KOPT-K1 (cell line): ENCODE data around the gene ENAM.
A peak's percentile ranks its signal among the peaks of the same experiment; 100 is the strongest.
"Not testable (repeated sequence)": the region's sequence is repeated elsewhere in the genome, so short reads cannot be mapped to it uniquely, and the experiment has no call there.

Experiments used
- H3K27ac ChIP-seq: fragments of 200-600 bp; sonication (generic); 2 replicates; pipeline ENCODE4 v1.5.1; 2016; ENCODE audit warnings: antibody characterized with exemption, mild to moderate bottlenecking, low read depth, low read length; ENCODE audit not compliant: poor library complexity, severe bottlenecking
- H3K36me3 ChIP-seq: fragments of 200-600 bp; sonication (generic); 2 replicates; pipeline ENCODE4 v1.5.1; 2017; ENCODE audit warnings: antibody characterized with exemption, mild to moderate bottlenecking, low read length, moderate library complexity; ENCODE audit not compliant: insufficient read depth
- H3K9me3 ChIP-seq: fragments of 200-600 bp; sonication (generic); 2 replicates; pipeline ENCODE4 v1.5.1; 2017; ENCODE audit warnings: antibody characterized with exemption, low read length, mild to moderate bottlenecking; ENCODE audit not compliant: insufficient read depth, poor library complexity, severe bottlenecking

Gene ENAM

DNA sequence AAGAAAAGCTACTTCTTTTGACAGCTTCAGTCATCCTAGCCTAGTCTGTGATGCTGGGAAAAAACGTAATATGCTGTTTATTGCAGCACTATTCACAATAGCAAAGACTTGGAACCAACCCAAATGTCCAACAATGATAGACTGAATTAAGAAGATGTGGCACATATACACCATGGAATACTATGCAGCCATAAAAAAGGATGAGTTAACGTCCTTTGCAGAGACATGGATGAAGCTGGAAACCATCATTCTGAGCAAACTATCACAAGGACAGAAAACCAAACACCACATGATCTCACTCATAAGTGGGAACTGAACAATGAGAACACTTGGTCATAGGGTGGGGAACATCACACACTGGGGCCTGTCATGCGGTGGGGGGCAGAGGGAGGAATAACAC is 53.6 kb downstream of the ENAM start:
- H3K36me3 ChIP-seq, H3K9me3 ChIP-seq, H3K27ac ChIP-seq: not testable (repeated sequence)

DNA sequence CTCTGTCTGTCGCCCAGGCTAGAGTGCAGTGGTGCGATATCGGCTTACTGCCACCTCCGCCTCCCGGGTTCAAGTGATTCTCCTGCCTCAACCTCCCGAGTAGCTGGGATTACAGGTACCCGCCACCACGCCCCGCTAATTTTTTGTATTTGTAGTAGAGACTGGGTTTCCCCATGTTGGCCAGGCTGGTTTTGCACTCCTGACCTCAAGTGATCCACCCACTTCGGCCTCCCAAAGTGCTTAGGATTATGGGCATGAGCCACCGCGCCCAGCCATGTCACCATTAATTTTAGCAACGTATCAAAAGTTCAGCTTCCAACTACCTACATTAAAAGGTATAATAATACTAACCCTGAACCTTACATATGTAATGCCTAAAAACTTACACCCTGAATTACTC is 58.8 kb downstream of the ENAM start:
- Histone ChIP-seq H3K36me3 (peaks cover 29% of the 10 kb centered on the region), H3K27ac (peak overlapping the region; percentile 92), H3K9me3 (no peaks in the 10 kb centered on the region)

- H3K27ac ChIP-seq = peak within 1 kb of the TSS; percentile 92
- no peaks in the 10 kb centered on the region for H3K9me3 ChIP-seq
- H3K36me3 ChIP-seq = peaks cover 36% of the 10 kb centered on the region
These were observed 59.6 kb downstream of the ENAM start, which contains the start of gene UTP3 for GRCh38 chr4:70687821-70688794. UTP3 (plus strand) TSS chr4:70688532; CDS start chr4:70688678, 146 bp downstream.

DNA sequence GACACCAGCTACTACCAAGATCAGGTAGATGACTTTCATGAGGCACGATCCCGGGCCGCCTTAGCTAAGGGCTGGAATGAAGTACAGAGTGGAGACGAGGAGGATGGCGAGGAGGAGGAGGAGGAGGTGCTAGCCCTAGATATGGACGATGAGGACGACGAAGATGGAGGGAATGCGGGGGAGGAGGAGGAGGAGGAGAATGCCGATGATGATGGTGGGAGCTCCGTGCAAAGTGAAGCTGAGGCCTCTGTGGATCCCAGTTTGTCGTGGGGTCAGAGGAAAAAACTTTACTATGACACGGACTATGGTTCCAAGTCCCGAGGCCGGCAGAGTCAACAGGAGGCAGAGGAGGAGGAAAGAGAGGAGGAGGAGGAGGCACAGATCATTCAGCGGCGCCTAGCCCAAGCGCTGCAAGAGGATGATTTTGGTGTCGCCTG is 60.3 kb downstream of the ENAM start:
- H3K9me3 ChIP-seq = no peaks in the 10 kb centered on the region
- peak overlapping the region; percentile 92 for H3K27ac ChIP-seq
- H3K36me3 ChIP-seq = peaks cover 43% of the 10 kb centered on the region

DNA sequence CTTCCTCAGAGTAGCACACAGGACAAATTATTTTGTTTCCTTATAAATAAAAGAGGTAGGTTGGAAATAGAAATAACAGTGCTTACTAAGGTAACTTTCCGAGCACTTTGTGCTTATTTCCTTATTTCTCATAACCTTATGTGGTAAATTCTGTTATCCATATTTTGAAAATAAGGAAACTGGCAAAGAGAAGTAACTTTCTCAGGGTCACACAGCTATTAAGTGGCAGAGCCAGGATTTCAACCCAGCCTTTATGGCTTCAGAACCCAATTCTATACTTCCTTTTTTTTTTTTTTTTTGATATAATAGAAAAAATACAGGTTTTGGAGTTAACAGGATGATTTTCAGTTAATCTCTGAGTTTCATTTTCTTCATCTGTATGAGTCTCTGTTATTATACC is 63.1 kb downstream of the ENAM start:
- H3K27ac ChIP-seq = no peak overlapping the region
- no peaks in the 10 kb centered on the region for H3K9me3 ChIP-seq

GRCh38 chr4:70694633-70695032 is 66.1 kb downstream of the ENAM start:
- peaks cover 43% of the 10 kb centered on the region for H3K36me3 ChIP-seq
- not testable (repeated sequence) for H3K9me3 ChIP-seq, H3K27ac ChIP-seq

More for the DNA sequence above, 63.1 kb downstream of the ENAM start:
- peaks cover 46% of the 10 kb centered on the region for H3K36me3 ChIP-seq
